GM12801 (cell line): ENCODE measurements around the gene TMEM25.

Experiments used
- CTCF ChIP-seq: IDR thresholded peaks from one replicate; pipeline ENCODE4 v1.5.1; 2011; ENCODE audit warnings: control low read depth; ENCODE audit not compliant: insufficient read length; ENCODE audit errors: extremely low read depth

The TMEM25 gene

GRCh38 chr11:118526688-118527087 lies 4.3 kb upstream of the TMEM25 start:
- TF ChIP-seq CTCF, result no peak

GRCh38 chr11:118527109-118527508 lies 3.9 kb upstream of the TMEM25 start, which contains the start of gene TTC36:
Gene TTC36, plus strand, starts transcription at chr11:118527474. Its CDS starts 21 bp downstream, at chr11:118527495.
- TF ChIP-seq CTCF, result no peak

GRCh38 chr11:118528511-118528910 lies 2.5 kb upstream of the TMEM25 start:
- no peak for TF ChIP-seq CTCF

- TF ChIP-seq CTCF, result no peak
These were observed 1.3 kb upstream of the TMEM25 start for GRCh38 chr11:118529584-118530175.

- no peak for TF ChIP-seq CTCF
These were observed 761 bp upstream of the TMEM25 start for GRCh38 chr11:118530180-118530682.

GRCh38 chr11:118531597-118532084 lies 649 bp downstream of the TMEM25 start:
- no peak for TF ChIP-seq CTCF

- no peak for TF ChIP-seq CTCF
These were observed 1.1 kb downstream of the TMEM25 start for GRCh38 chr11:118532091-118532490.
